Osteoblast (primary cell): Measurements from ENCODE around the gene PLXNA2. TPM values are rescaled to one million over a fixed set of nuclear protein-coding genes. Genes with fewer than 3 reads are reported as not detected.

Experiments
- DNase-seq: peaks from one replicate; pipeline ENCODE4 v3.0.0; 2011; ENCODE audit warnings: low spot score, mixed read lengths; ENCODE audit not compliant: insufficient read length; ENCODE audit errors: missing footprints
- H2AFZ ChIP-seq: 2 replicates; pipeline ENCODE4 v1.6.0; 2011; ENCODE audit warnings: mild to moderate bottlenecking, low read length
- H3K27ac ChIP-seq: 2 replicates; pipeline ENCODE4 v1.5.1; 2011; ENCODE audit warnings: mild to moderate bottlenecking, low read depth, low read length, moderate library complexity
- H3K27me3 ChIP-seq: 2 replicates; pipeline ENCODE4 v1.6.0; 2012; ENCODE audit warnings: mild to moderate bottlenecking, control low read depth, inconsistent platforms, low read length, moderate library complexity; ENCODE audit not compliant: insufficient read depth
- H3K36me3 ChIP-seq: 2 replicates; pipeline ENCODE4 v1.5.1; 2011; ENCODE audit warnings: mild to moderate bottlenecking, low read length, control low read depth, moderate library complexity; ENCODE audit not compliant: insufficient read depth
- H3K4me1 ChIP-seq: 2 replicates; pipeline ENCODE4 v1.5.1; 2011; ENCODE audit warnings: mild to moderate bottlenecking, low read length, control low read depth, moderate library complexity; ENCODE audit not compliant: insufficient read depth
- H3K4me2 ChIP-seq: 2 replicates; pipeline ENCODE4 v1.6.0; 2011; ENCODE audit warnings: mild to moderate bottlenecking, low read length; ENCODE audit not compliant: insufficient read depth
- H3K4me3 ChIP-seq: fragments of 200-600 bp; sonication (generic); 3 replicates; pipeline ENCODE4 v1.5.1; 2012; ENCODE audit warnings: mild to moderate bottlenecking, low read length, inconsistent platforms; ENCODE audit not compliant: insufficient read depth
- H3K79me2 ChIP-seq: 2 replicates; pipeline ENCODE4 v1.6.0; 2012; ENCODE audit warnings: mild to moderate bottlenecking, low read length, control low read depth, inconsistent platforms; ENCODE audit not compliant: insufficient read depth
- H3K9me3 ChIP-seq: 2 replicates; pipeline ENCODE4 v1.5.1; 2011; ENCODE audit warnings: low read depth, low read length, control low read depth
- H4K20me1 ChIP-seq: 2 replicates; pipeline ENCODE4 v1.6.0; 2012; ENCODE audit warnings: mild to moderate bottlenecking, low read length, control low read depth; ENCODE audit not compliant: insufficient read depth
- total RNA-seq: library from RNA; depleted of rRNA; stranded (reverse); fragments of >200 nt; gene quantifications from 2 replicates; pipeline ENCODE4 v1.2.3, GENCODE V29; 2012
- TF ChIP-seq, protein P1 (sequence below): IDR thresholded peaks from 2 replicates; pipeline ENCODE4 v1.5.1; 2011; ENCODE audit warnings: mild to moderate bottlenecking, low read depth, low read length, moderate library complexity; ENCODE audit errors: extremely low read depth

Gene PLXNA2
- total RNA-seq, 1 donor: 3.3 TPM

DNA sequence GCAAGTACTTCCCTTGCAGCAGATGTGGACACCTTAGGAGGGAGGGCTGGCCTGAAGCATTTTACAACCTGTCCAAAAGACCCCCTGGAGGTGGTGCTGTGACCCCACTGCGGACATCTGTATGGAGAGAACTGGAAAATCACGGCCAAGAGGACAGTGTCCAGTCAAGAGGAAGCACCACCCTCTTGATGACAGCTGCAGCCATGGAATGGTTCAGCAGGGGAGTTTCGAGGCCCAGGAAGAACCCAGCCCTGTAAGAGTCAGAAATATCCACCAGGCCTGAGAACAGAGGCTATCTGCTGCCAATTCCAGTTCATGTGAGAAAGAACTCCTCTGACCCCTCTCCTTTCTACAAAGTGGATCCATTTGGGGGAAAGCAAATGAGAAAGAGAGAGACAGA lies 126.8 kb downstream of the PLXNA2 start:
- Histone ChIP-seq H3K4me2 (no peak overlapping the region), H3K27me3 (no peaks in the 10 kb centered on the region), H4K20me1 (no peaks in the 10 kb centered on the region), H3K4me1 (peaks cover 10% of the 10 kb centered on the region), H3K4me3 (no peak overlapping the region), H3K79me2 (no peaks in the 10 kb centered on the region), H2AFZ (no peak overlapping the region), H3K27ac (no peak overlapping the region), H3K36me3 (no peaks in the 10 kb centered on the region), H3K9me3 (no peaks in the 10 kb centered on the region)
- TF ChIP-seq, protein P1, sequence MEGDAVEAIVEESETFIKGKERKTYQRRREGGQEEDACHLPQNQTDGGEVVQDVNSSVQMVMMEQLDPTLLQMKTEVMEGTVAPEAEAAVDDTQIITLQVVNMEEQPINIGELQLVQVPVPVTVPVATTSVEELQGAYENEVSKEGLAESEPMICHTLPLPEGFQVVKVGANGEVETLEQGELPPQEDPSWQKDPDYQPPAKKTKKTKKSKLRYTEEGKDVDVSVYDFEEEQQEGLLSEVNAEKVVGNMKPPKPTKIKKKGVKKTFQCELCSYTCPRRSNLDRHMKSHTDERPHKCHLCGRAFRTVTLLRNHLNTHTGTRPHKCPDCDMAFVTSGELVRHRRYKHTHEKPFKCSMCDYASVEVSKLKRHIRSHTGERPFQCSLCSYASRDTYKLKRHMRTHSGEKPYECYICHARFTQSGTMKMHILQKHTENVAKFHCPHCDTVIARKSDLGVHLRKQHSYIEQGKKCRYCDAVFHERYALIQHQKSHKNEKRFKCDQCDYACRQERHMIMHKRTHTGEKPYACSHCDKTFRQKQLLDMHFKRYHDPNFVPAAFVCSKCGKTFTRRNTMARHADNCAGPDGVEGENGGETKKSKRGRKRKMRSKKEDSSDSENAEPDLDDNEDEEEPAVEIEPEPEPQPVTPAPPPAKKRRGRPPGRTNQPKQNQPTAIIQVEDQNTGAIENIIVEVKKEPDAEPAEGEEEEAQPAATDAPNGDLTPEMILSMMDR: no peak
- DNase-seq: no peak

DNA sequence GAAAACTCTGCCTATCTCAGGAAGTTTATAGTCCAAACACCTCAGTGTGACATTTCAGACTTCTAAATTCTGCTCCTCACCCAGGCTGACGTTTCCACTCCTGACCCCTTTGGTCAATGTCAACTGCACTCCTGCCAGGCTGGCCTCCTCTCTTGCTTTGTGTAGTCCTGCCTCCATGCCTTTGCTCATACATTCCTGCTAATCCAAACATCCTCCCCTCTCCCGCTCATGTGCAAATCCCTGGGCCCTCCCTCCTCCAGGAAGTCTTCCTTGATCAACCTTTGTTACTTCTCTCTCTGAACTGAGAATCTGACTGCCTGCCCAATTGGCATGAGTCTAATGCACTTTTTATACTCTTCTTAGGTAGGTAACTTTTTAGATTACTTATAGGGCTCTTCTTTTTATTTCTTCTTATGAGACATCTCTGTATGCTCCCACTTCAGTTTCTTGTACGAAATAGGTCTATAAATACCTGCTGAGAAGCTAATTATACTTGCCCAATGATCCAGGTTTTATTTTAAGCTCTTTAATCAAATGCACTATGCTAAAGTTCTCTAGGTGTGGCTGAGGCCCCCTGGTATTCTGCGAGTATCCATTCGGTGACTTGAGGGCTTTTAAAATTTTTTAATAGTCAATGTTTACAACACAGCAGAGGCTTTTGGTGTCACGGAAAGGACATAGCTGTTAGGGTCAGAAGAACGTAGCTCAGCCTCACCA lies 128.1 kb downstream of the PLXNA2 start:
- DNase-seq: no peak
- Histone ChIP-seq H3K9me3 (no peaks in the 10 kb centered on the region), H3K27ac (no peak overlapping the region), H3K4me2 (no peak overlapping the region), H2AFZ (no peak overlapping the region), H3K4me1 (peaks cover 10% of the 10 kb centered on the region), H4K20me1 (no peaks in the 10 kb centered on the region), H3K36me3 (no peaks in the 10 kb centered on the region), H3K27me3 (no peaks in the 10 kb centered on the region), H3K4me3 (no peak overlapping the region), H3K79me2 (no peaks in the 10 kb centered on the region)
- TF ChIP-seq, protein P1: no peak

DNA sequence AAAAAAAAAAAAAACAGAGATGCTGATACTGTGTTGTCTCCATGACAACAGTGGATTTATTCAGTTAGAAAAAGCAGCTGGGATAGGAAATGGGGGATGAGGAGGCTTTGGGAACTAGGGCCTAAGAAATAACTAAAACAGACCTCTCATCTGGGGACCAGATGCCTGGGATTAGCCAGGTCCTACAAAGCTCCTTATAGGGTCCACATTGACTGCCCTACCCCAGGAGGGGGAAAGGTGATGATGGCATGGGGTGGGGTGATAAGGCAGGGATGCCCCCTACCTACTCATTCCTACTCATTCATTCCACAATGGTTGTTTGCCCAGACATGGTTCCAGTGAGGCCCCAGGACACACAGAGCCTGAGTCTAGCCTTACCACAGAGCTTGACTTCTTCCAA lies 131.2 kb downstream of the PLXNA2 start:
- Histone ChIP-seq H3K4me2 (no peak overlapping the region), H3K79me2 (no peaks in the 10 kb centered on the region), H3K9me3 (no peaks in the 10 kb centered on the region), H3K4me1 (peaks cover 4% of the 10 kb centered on the region), H3K36me3 (no peaks in the 10 kb centered on the region), H3K4me3 (no peak overlapping the region), H2AFZ (no peak overlapping the region), H3K27me3 (no peaks in the 10 kb centered on the region), H4K20me1 (no peaks in the 10 kb centered on the region), H3K27ac (no peak overlapping the region)
- DNase-seq: no peak
- TF ChIP-seq, protein P1: no peak

DNA sequence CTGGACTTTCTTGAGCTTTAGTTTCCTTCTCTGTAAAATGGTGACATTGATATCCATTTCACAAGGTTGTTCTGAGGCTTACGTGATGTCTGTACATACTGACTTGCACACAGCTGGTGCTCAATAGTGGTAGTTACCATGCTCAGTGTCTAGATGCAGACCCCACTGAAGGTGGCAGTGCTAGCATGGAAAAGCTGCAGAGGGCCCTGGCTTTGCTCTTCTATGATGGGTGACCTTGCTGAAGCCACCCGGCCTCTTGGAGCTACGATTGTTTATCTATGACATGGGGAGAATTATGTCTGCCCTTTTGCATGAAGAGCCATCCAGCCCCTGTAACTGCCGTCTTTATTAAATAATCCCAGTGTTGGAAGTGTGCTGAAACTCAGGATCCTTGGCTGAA lies 131.8 kb downstream of the PLXNA2 start:
- Histone ChIP-seq H4K20me1 (no peaks in the 10 kb centered on the region), H3K4me1 (peaks cover 10% of the 10 kb centered on the region), H3K27me3 (no peaks in the 10 kb centered on the region), H3K36me3 (no peaks in the 10 kb centered on the region), H3K79me2 (no peaks in the 10 kb centered on the region), H3K9me3 (no peaks in the 10 kb centered on the region), H3K27ac (no peak overlapping the region), H2AFZ (no peak overlapping the region), H3K4me2 (no peak overlapping the region), H3K4me3 (no peak overlapping the region)
- DNase-seq: no peak
- TF ChIP-seq, protein P1: no peak
